Measurements from ENCODE around the gene NT5C2.

- TF ChIP-seq, protein P1, sequence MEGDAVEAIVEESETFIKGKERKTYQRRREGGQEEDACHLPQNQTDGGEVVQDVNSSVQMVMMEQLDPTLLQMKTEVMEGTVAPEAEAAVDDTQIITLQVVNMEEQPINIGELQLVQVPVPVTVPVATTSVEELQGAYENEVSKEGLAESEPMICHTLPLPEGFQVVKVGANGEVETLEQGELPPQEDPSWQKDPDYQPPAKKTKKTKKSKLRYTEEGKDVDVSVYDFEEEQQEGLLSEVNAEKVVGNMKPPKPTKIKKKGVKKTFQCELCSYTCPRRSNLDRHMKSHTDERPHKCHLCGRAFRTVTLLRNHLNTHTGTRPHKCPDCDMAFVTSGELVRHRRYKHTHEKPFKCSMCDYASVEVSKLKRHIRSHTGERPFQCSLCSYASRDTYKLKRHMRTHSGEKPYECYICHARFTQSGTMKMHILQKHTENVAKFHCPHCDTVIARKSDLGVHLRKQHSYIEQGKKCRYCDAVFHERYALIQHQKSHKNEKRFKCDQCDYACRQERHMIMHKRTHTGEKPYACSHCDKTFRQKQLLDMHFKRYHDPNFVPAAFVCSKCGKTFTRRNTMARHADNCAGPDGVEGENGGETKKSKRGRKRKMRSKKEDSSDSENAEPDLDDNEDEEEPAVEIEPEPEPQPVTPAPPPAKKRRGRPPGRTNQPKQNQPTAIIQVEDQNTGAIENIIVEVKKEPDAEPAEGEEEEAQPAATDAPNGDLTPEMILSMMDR (IDR thresholded peaks at IDR 0.05): no peak
- TF ChIP-seq ZFX (IDR thresholded peaks at IDR 0.05; ENCODE audit: borderline replicate concordance): no peak
Measured at GRCh38 chr10:103193107-103193819, at the start of gene NT5C2.
